Psoas muscle (tissue), 8 donors: Measurements from ENCODE around the gene GPR37L1. TPM values are rescaled to one million over a fixed set of nuclear protein-coding genes. Genes with fewer than 3 reads are reported as not detected.
A peak's percentile ranks its signal among the peaks of the same experiment; 100 is the strongest.

Source experiments
- ATAC-seq, 4 donors: fragments of 200-7000 bp; cut with Tn5 transposase; one replicate each; pipeline ENCODE4 v1.9.1; 2020; ENCODE audit warnings: moderate library complexity in 3 of 4, mild to moderate bottlenecking in 2 of 4
- DNase-seq, 2 donors: peaks; one replicate each; pipeline ENCODE4 v3.0.0-alpha.2; 2020
- H3K27ac ChIP-seq: fragments of 200-600 bp; one replicate; pipeline ENCODE4 v1.8.0; 2022
- H3K27me3 ChIP-seq, 3 donors: fragments of 200-600 bp in 1 of 3; one replicate each; pipeline versions ENCODE4 v1.6.1 to v1.8.0; 2013 to 2022; ENCODE audit warnings: low read length in 2 of 3, mild to moderate bottlenecking in 2 of 3, moderate library complexity in 1 of 3; ENCODE audit not compliant: insufficient read depth in 3 of 3
- H3K36me3 ChIP-seq, 2 donors: fragments of 200-600 bp in 1 of 2; one replicate each; pipeline versions ENCODE4 v1.6.1 to v1.8.0; 2013 to 2022; ENCODE audit warnings: low read depth in 1 of 2, mild to moderate bottlenecking in 1 of 2, moderate library complexity in 1 of 2; ENCODE audit not compliant: insufficient read depth in 1 of 2
- H3K4me1 ChIP-seq: fragments of 200-600 bp; one replicate; pipeline ENCODE4 v1.8.0; 2022
- H3K4me3 ChIP-seq: fragments of 200-600 bp; one replicate; pipeline ENCODE4 v1.8.0; 2022; ENCODE audit warnings: mild to moderate bottlenecking
- H3K9me3 ChIP-seq: fragments of 200-600 bp; one replicate; pipeline ENCODE4 v1.8.0; 2022
- WGBS, 3 donors: extraction: QIAGEN DNeasy Blood & Tissue Kit; methylation state at CpG; one replicate each; pipeline versions ENCODE4 v1.1.6 to v1.1.7; 2013; 5-methylcytosine and 5-hydroxymethylcytosine counted together
- intact Hi-C, 2 donors: fragments of 100-400 bp; cut with DNase I; formaldehyde crosslinking; loops; one replicate each; pipeline versions ENCODE4 v1.11.0 to v1.14.2; 2022
- polyA plus RNA-seq, 3 donors: library from polyadenylated mRNA; stranded (reverse); fragments of 200-250 nt; gene quantifications; one replicate each; pipeline ENCODE4 v1.2.3, GENCODE V29; 2013
- total RNA-seq, 4 donors: library from RNA; stranded (reverse); fragmentation: NEBNext Ultra II Directional in 2 of 4; extraction: Animal tissue kit (Norgen Biotek cat#: 25700) in 2 of 4; gene quantifications; one replicate each; pipeline versions ENCODE4 v1.2.1 to v1.2.4, GENCODE V29; 2021 to 2023
- TF ChIP-seq, protein P1 (sequence below): fragments of 200-600 bp; IDR thresholded peaks from one replicate; pipeline ENCODE4 v1.8.0; 2022; ENCODE audit warnings: antibody characterized with exemption
- donor health status: healthy with polysubstance abuse.
- donor health status: DM: no; HTN: no; CAD: no; lungs with moderate emphysema.
- donor health status: Bipolar disorder and iron deficiency.
- donor health status: healthy.
- donor health status: DM: yes; HTN: yes; CAD: no.
- donor health status: DM: no; HTN: no; CAD: no.
- donor health status: DM: no; HTN: no; CAD: no.
- donor health status: DM: yes; HTN: yes; CAD: no.

GPR37L1 gene
- total and polyA plus RNA-seq, 7 donors, result 0.01 TPM; not detected in 4

DNA sequence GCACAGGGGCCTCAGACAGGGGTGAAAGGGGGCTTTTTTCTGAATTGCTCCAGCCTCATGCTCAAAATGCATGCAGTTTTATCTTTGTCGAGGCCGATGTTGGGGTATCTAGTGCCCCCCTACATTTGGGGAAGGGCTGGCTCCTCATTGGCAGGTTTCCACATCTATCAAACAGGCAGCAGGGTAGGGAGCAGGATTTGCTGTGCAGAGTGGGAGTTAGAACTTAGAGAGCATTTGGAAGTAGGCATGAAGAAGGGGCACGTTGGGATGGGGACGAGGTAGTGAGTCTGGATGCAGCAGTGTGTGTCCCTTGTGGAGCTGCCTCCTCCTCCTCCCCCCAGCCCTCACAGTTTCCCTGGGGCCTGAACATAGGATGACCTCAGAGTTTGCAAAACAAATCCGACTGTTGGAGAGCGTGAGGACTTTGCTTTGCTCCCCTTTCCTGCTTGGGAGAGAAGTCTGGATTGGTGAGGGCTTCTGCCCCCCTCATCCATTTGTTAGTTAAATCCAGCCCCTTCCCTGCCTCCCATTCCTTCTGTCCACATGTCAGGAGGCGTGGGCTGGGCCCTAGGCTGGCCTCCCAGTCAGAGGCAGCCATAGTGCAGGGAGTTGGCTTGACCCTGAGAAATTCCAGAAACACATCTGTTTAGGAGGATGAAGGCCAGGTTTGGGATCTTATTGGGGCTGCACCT, 36.9 kb upstream of the GPR37L1 start:
- intact Hi-C loops, result no loop called here
- TF ChIP-seq, protein P1, sequence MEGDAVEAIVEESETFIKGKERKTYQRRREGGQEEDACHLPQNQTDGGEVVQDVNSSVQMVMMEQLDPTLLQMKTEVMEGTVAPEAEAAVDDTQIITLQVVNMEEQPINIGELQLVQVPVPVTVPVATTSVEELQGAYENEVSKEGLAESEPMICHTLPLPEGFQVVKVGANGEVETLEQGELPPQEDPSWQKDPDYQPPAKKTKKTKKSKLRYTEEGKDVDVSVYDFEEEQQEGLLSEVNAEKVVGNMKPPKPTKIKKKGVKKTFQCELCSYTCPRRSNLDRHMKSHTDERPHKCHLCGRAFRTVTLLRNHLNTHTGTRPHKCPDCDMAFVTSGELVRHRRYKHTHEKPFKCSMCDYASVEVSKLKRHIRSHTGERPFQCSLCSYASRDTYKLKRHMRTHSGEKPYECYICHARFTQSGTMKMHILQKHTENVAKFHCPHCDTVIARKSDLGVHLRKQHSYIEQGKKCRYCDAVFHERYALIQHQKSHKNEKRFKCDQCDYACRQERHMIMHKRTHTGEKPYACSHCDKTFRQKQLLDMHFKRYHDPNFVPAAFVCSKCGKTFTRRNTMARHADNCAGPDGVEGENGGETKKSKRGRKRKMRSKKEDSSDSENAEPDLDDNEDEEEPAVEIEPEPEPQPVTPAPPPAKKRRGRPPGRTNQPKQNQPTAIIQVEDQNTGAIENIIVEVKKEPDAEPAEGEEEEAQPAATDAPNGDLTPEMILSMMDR, result no peak
- Histone ChIP-seq H3K27ac (no peak overlapping the region), H3K9me3 (no peaks in the 10 kb centered on the region), H3K27me3 (no peaks in the 10 kb centered on the region), H3K36me3 (no peaks in the 10 kb centered on the region), H3K4me1 (no peaks in the 10 kb centered on the region), H3K4me3 (no peak overlapping the region)
- ATAC-seq (peak in 1 of 4 donors; percentile 38), DNase-seq (no peak)
- 50 to 59% (median 58%) methylated on average over 7 of the region's 7 CpGs for WGBS, 3 donors

DNA sequence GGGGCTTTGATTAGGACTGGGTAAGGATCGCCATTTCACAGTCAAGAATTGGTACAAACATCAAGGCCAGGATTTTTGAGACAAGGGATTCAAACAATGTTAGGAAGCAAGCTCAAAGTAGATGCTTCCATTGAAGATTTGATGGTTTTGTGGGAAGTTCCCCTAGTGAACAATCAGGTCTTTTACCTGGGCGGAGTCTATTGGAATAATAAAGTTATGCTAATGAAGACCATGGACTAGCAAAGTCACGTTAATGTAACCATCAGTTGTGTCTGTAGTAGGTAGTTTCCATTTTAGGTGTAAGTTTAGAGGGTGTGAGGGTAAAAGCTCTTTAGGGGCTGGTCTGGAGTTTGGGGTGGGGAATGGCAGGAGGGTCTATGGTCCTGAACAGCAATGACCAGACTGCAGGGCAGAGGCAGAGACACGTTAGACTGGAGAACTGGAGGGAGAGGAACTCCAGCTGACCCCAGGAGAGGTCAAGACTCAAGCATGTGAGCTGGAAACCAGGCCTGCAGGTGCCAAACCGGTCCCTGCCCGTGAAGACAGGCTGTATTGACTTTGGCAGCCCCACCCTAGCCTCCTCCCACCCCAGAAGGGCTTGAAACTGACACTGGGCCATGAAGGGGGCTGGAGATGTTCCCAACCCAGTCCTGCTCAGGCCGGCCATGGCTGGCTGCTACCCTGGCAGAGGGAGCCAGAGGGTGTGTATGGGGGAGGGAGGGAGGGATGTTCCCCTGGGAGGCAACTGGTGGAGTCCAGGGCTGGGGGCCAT, 36.0 kb upstream of the GPR37L1 start:
- H3K9me3 ChIP-seq, result no peaks in the 10 kb centered on the region
- intact Hi-C loops, result no loop called here
- DNase-seq (no peak), ATAC-seq (no peak)
- no peak overlapping the region for H3K4me3 ChIP-seq
- no peaks in the 10 kb centered on the region for H3K27me3 ChIP-seq
- H3K27ac ChIP-seq, result no peak overlapping the region
- no peaks in the 10 kb centered on the region for H3K4me1 ChIP-seq
- TF ChIP-seq, protein P1, result no peak
- no peaks in the 10 kb centered on the region for H3K36me3 ChIP-seq
- WGBS, 3 donors, result 50 to 55% (median 52%) methylated on average over 7 of the region's 7 CpGs

DNA sequence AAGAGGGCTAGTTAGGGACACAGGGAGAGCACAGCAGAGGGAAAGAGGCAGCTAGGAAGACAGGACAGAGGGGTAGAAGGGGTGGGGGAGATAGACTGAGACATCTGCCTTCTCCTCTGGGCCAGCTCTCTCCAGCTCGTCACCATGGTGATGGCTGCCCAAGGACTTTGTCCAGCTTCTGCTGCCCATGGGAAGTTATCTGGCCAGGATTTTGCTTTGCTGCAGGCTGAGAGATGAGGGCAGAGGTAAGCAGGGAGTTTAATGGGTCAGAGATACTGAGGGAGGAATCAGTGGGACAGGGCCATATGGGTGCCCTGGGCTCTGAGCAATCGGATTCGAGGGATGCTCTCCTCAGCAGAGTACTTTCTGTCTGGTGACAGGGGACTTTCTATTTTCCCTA, 34.5 kb upstream of the GPR37L1 start:
- ATAC-seq (no peak), DNase-seq (no peak)
- WGBS, 3 donors, result 54 to 63% (median 60%) methylated on average over 3 of the region's 3 CpGs
- no peaks in the 10 kb centered on the region for H3K36me3 ChIP-seq
- no peak overlapping the region for H3K27ac ChIP-seq
- H3K27me3 ChIP-seq, result no peaks in the 10 kb centered on the region
- TF ChIP-seq, protein P1, result no peak
- intact Hi-C loops, result no loop called here
- H3K9me3 ChIP-seq, result no peaks in the 10 kb centered on the region
- no peak overlapping the region for H3K4me3 ChIP-seq
- H3K4me1 ChIP-seq, result no peaks in the 10 kb centered on the region

DNA sequence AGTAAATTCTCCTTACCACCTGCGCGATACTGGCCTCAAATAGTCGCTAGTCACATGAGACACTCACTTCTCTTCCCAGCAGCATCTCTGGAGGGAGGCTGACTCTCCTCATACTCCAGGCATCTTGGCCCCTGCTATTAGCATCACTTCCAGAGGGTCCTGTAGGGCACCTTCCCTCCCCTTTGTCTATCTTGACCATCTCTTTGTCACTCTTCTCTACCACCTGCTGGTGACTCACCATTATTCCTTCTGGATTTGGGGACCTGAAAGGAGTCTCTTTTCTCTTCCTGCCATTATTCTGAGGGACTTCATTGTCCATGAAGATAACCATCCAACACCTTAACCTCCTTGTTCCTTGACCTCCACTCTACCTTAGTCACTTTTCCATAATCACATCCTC, 31.7 kb upstream of the GPR37L1 start:
- 94 to 97% (median 95%) methylated on average over 3 of the region's 3 CpGs for WGBS, 3 donors
- H3K4me3 ChIP-seq, result no peak overlapping the region
- DNase-seq (no peak), ATAC-seq (no peak)
- H3K27ac ChIP-seq, result no peak overlapping the region
- TF ChIP-seq, protein P1, result no peak
- no peaks in the 10 kb centered on the region for H3K36me3 ChIP-seq
- H3K9me3 ChIP-seq, result no peaks in the 10 kb centered on the region
- intact Hi-C loops, result no loop called here
- H3K27me3 ChIP-seq, result no peaks in the 10 kb centered on the region
- H3K4me1 ChIP-seq, result no peaks in the 10 kb centered on the region
